ENCODE measurements around the gene GRID1. TPM values are rescaled to one million over a fixed set of nuclear protein-coding genes. Genes with fewer than 3 reads are reported as not detected.

The GRID1 gene
- total RNA-seq, 2 donors from 2014 or later, result 0.37 to 0.67 TPM

- Histone ChIP-seq H3K4me1 (peaks cover 0 to 26% of the 10 kb centered on the region in 2 donors), H3K36me3 (no peaks in the 10 kb centered on the region), H3K27me3 (no peaks in the 10 kb centered on the region), H3K4me3 (no peak overlapping the region), H3K9me3 (no peaks in the 10 kb centered on the region), H3K27ac (no peak overlapping the region)
- no peak for DNase-seq (ENCODE audit: low spot score)
- TF ChIP-seq CTCF (IDR thresholded peaks at IDR 0.05), result no peak
Measured at GRCh38 chr10:85926136-85926535, 440.5 kb downstream of the GRID1 start.

GRCh38 chr10:85925201-85925750 lies 441.3 kb downstream of the GRID1 start:
- Histone ChIP-seq H3K9me3 (no peaks in the 10 kb centered on the region), H3K4me3 (no peak overlapping the region), H3K27ac (no peak overlapping the region), H3K36me3 (no peaks in the 10 kb centered on the region), H3K27me3 (no peaks in the 10 kb centered on the region), H3K4me1 (peaks cover 0 to 22% of the 10 kb centered on the region in 2 donors)
- TF ChIP-seq CTCF (IDR thresholded peaks at IDR 0.05), result no peak
- DNase-seq (ENCODE audit: low spot score), result no peak

- Histone ChIP-seq H3K27me3 (no peaks in the 10 kb centered on the region), H3K27ac (no peak overlapping the region), H3K36me3 (no peaks in the 10 kb centered on the region), H3K4me3 (no peak overlapping the region), H3K9me3 (no peaks in the 10 kb centered on the region), H3K4me1 (peaks cover 0 to 25% of the 10 kb centered on the region in 2 donors)
- DNase-seq (ENCODE audit: low spot score), result no peak
- no peak for TF ChIP-seq CTCF (IDR thresholded peaks at IDR 0.05)
Measured at GRCh38 chr10:85924382-85925102, 442.1 kb downstream of the GRID1 start.

- peak; percentile 52 for DNase-seq (ENCODE audit: low spot score)
- no peaks in the 10 kb centered on the region for H3K27me3 ChIP-seq
- no peak for TF ChIP-seq CTCF (IDR thresholded peaks at IDR 0.05)
- H3K36me3 ChIP-seq, result no peaks in the 10 kb centered on the region
- no peak overlapping the region for H3K27ac ChIP-seq
- peaks cover 0 to 19% of the 10 kb centered on the region in 2 donors for H3K4me1 ChIP-seq
- no peak overlapping the region for H3K4me3 ChIP-seq
- no peaks in the 10 kb centered on the region for H3K9me3 ChIP-seq
Measured at GRCh38 chr10:85922356-85923129, 444.1 kb downstream of the GRID1 start.

GRCh38 chr10:85921789-85922188 lies 444.8 kb downstream of the GRID1 start:
- peak; percentile 49 for DNase-seq (ENCODE audit: low spot score)
- no peaks in the 10 kb centered on the region for H3K36me3 ChIP-seq
- H3K27ac ChIP-seq, result no peak overlapping the region
- no peak for TF ChIP-seq CTCF (IDR thresholded peaks at IDR 0.05)
- H3K4me1 ChIP-seq, result peaks cover 0 to 19% of the 10 kb centered on the region in 2 donors
- no peak overlapping the region for H3K4me3 ChIP-seq
- H3K9me3 ChIP-seq, result no peaks in the 10 kb centered on the region
- H3K27me3 ChIP-seq, result no peaks in the 10 kb centered on the region
